NCI-H2196 treated with DMSO at 0.1 percent for 48 hours (cell line): Measurements from ENCODE around the gene METTL16.

Experiments used
- DNase-seq: peaks from one replicate; lab custom pipeline; 2025; ENCODE audit not compliant: unreplicated experiment; lab: John Stamatoyannopoulos, UW

The METTL16 gene

DNA sequence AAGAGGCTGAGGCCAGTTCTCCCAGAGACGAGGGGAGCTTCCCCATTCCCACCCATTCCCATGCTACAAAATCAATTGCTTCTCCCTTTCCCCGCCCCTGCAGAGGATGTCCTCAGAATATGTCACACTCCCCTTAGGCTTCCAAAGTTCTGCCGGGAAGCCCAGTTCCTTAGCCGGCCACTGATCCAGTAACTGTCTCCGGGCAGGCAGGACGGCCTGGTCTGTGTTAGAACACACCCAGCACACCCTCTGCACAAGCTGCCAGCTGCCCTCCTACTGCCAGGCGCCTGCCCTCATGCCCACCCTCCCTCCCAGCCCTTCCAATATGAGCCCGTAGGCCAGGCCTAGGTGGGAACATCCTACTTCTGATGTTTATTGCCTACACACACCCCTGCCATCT lies 143.3 kb downstream of the METTL16 start:
- DNase-seq, result no peak

DNA sequence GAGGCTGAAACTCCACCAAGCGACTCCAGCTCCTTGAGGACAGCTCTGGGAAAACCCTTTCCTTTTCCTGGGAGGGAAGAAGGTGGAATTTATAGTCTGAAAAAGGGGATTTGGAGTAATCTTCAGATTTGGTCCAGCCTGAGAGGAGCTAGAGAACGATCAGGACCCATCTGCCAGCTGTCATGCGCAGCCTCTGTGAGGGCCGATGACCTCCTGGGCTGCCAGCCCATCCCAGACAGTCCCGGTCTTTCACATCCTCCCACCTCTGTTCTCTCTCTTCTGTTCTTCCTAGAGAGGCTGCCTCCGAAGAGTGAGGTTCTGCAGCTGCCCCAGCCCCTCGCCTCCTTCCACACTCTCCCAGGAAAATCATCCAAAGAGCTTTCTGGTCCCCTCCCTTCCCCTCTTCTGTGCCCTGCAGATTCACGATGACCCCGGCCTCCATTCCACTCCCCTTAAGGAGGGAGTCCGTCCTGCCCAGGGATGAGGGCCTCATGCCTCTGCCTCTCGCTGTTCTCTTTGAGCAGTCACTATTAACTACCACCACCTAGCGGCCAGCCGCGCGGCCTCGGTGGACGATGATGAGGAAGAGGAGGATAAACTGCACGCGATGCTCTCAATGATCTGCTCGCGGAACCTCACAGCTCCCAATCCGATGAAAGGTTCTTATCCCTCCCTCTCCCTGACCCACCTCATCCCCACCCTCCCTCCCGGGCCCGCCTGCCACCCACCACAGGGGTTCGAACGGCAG lies 144.8 kb downstream of the METTL16 start:
- DNase-seq, result no peak
